MM.1S (cell line): ENCODE measurements around the gene STYXL1.

Experiments used
- DNase-seq: peaks from one replicate; pipeline ENCODE4 v3.0.0-alpha.2; 2015
- H2AFZ ChIP-seq: fragments of 300-600 bp; sonication (generic); 2 replicates; pipeline ENCODE4 v1.6.0; 2016; ENCODE audit warnings: antibody characterized with exemption, low read length
- H3F3A ChIP-seq: fragments of 300-600 bp; sonication (generic); 2 replicates; pipeline ENCODE4 v1.6.1; 2016; ENCODE audit warnings: mild to moderate bottlenecking, antibody characterized with exemption, low read length, moderate library complexity, mixed read lengths; ENCODE audit not compliant: insufficient read depth
- H3K27ac ChIP-seq: fragments of 300-600 bp; sonication (generic); 2 replicates; pipeline ENCODE4 v1.5.1; 2016; ENCODE audit warnings: mild to moderate bottlenecking, low read length
- H3K27me3 ChIP-seq: fragments of 300-600 bp; sonication (generic); replicated peaks from 2 replicates; pipeline ENCODE4 v1.6.0; 2016; ENCODE audit warnings: low read length; ENCODE audit not compliant: insufficient read depth
- H3K36me3 ChIP-seq: fragments of 300-600 bp; sonication (generic); replicated peaks from 2 replicates; pipeline ENCODE4 v1.6.1; 2016; ENCODE audit warnings: mild to moderate bottlenecking, low read length, mixed read lengths; ENCODE audit not compliant: insufficient read depth
- H3K4me1 ChIP-seq: fragments of 300-600 bp; sonication (generic); 2 replicates; pipeline ENCODE4 v1.6.1; 2016; ENCODE audit warnings: low read length, mixed read lengths
- H3K4me2 ChIP-seq: fragments of 300-600 bp; sonication (generic); 2 replicates; pipeline ENCODE4 v1.6.0; 2016; ENCODE audit warnings: low read depth, low read length
- H3K4me3 ChIP-seq: fragments of 300-600 bp; sonication (generic); 2 replicates; pipeline ENCODE4 v1.5.1; 2016; ENCODE audit warnings: low read length, mixed read lengths
- H3K79me2 ChIP-seq: fragments of 300-600 bp; sonication (generic); 2 replicates; pipeline ENCODE4 v1.6.1; 2016; ENCODE audit warnings: mixed run types, low read length, mixed read lengths
- H3K9ac ChIP-seq: fragments of 300-600 bp; sonication (generic); 2 replicates; pipeline ENCODE4 v1.6.1; 2016; ENCODE audit warnings: low read length, mixed read lengths
- H3K9me2 ChIP-seq: fragments of 300-600 bp; sonication (generic); replicated peaks from 2 replicates; pipeline ENCODE4 v1.6.1; 2016; ENCODE audit warnings: mild to moderate bottlenecking, low read length, mixed read lengths; ENCODE audit not compliant: insufficient read depth
- H3K9me3 ChIP-seq: fragments of 300-600 bp; sonication (generic); replicated peaks from 2 replicates; pipeline ENCODE4 v1.6.1; 2016; ENCODE audit warnings: mild to moderate bottlenecking, low read length, mixed read lengths; ENCODE audit not compliant: insufficient read depth
- H4K20me1 ChIP-seq: fragments of 300-600 bp; sonication (generic); 2 replicates; pipeline ENCODE4 v1.6.1; 2016; ENCODE audit warnings: mild to moderate bottlenecking, low read length, moderate library complexity, mixed read lengths; ENCODE audit not compliant: insufficient read depth
- CTCF ChIP-seq: fragments of 300-600 bp; sonication (generic); IDR thresholded peaks from 2 replicates; pipeline ENCODE4 v1.5.1; 2016; ENCODE audit warnings: antibody characterized with exemption, low read length, mixed read lengths
- EZH2 ChIP-seq: fragments of 300-600 bp; sonication (generic); optimal IDR thresholded peaks from 2 replicates; pipeline ENCODE3; 2017; ENCODE audit warnings: low read depth, mild to moderate bottlenecking, antibody characterized with exemption, low read length, mixed read lengths
- EZH2phosphoT487 ChIP-seq: fragments of 300-600 bp; sonication (generic); IDR thresholded peaks from 2 replicates; pipeline ENCODE4 v1.6.1; 2018; ENCODE audit warnings: antibody characterized with exemption, low read length

Gene STYXL1

GRCh38 chr7:75989500-75990388 is 58.1 kb downstream of the STYXL1 start:
- no peak overlapping the region for H3K4me3 ChIP-seq
- no peak overlapping the region for H3K4me2 ChIP-seq
- H3K9ac ChIP-seq, result no peak overlapping the region
- no peaks in the 10 kb centered on the region for H3K79me2 ChIP-seq
- TF ChIP-seq EZH2phosphoT487 (no peak), EZH2 (no peak), CTCF (no peak)
- H3K27ac ChIP-seq, result no peak overlapping the region
- H3K27me3 ChIP-seq, result no peaks in the 10 kb centered on the region
- H4K20me1 ChIP-seq, result no peaks in the 10 kb centered on the region
- no peak for DNase-seq
- H2AFZ ChIP-seq, result no peak overlapping the region
- no peaks in the 10 kb centered on the region for H3K4me1 ChIP-seq
- H3K9me3 ChIP-seq, result no peaks in the 10 kb centered on the region
- no peaks in the 10 kb centered on the region for H3K36me3 ChIP-seq
- H3K9me2 ChIP-seq, result no peaks in the 10 kb centered on the region
- H3F3A ChIP-seq, result 0 out of 2 replicates have a peak, but pooled peaks cover 3% of the 10 kb centered on the region

- Histone ChIP-seq H3K27me3 (no peaks in the 10 kb centered on the region), H3K36me3 (no peaks in the 10 kb centered on the region), H2AFZ (no peak overlapping the region), H4K20me1 (no peaks in the 10 kb centered on the region), H3K9me2 (no peaks in the 10 kb centered on the region), H3K9ac (no peak overlapping the region), H3K4me2 (no peak overlapping the region), H3K79me2 (no peaks in the 10 kb centered on the region), H3K4me3 (no peak overlapping the region), H3K4me1 (no peaks in the 10 kb centered on the region), H3K9me3 (no peaks in the 10 kb centered on the region), H3K27ac (no peak overlapping the region), H3F3A (0 out of 2 replicates have a peak, but pooled peaks cover 3% of the 10 kb centered on the region)
- no peak for DNase-seq
- TF ChIP-seq EZH2phosphoT487, result no peak
- TF ChIP-seq EZH2, result no peak
- no peak for TF ChIP-seq CTCF
Observed at GRCh38 chr7:75988568-75989499, 59.0 kb downstream of the STYXL1 start.

GRCh38 chr7:75987805-75988567 is 59.8 kb downstream of the STYXL1 start:
- Histone ChIP-seq H2AFZ (no peak overlapping the region), H3K27ac (no peak overlapping the region), H3K9ac (no peak overlapping the region), H3K9me2 (no peaks in the 10 kb centered on the region), H3K4me3 (no peak overlapping the region), H3K9me3 (no peaks in the 10 kb centered on the region), H3K36me3 (no peaks in the 10 kb centered on the region), H3K4me1 (no peaks in the 10 kb centered on the region), H3F3A (0 out of 2 replicates have a peak, but pooled peaks cover 3% of the 10 kb centered on the region), H3K27me3 (no peaks in the 10 kb centered on the region), H3K4me2 (no peak overlapping the region), H3K79me2 (no peaks in the 10 kb centered on the region), H4K20me1 (no peaks in the 10 kb centered on the region)
- DNase-seq, result no peak
- no peak for TF ChIP-seq EZH2phosphoT487
- TF ChIP-seq EZH2, result no peak
- TF ChIP-seq CTCF, result no peak
